Adipocyte (in vitro differentiated cells): ENCODE data around the gene ADSS1.

Experiments used
- DNase-seq: peaks from one replicate; pipeline ENCODE4 v3.0.0-alpha.2; 2015; ENCODE audit warnings: low read depth
- H3K27me3 ChIP-seq: replicated peaks from 2 replicates; pipeline ENCODE4 v1.7.0; 2013; ENCODE audit warnings: mild to moderate bottlenecking, low read length, moderate library complexity; ENCODE audit not compliant: control insufficient read depth, insufficient read depth
- H3K36me3 ChIP-seq: 2 replicates; pipeline ENCODE4 v1.7.0; 2013; ENCODE audit warnings: low read length, mild to moderate bottlenecking, moderate library complexity; ENCODE audit not compliant: control insufficient read depth, insufficient read depth, severe bottlenecking
- H3K4me1 ChIP-seq: 2 replicates; pipeline ENCODE4 v1.7.0; 2013; ENCODE audit warnings: mild to moderate bottlenecking, low read length, moderate library complexity; ENCODE audit not compliant: control insufficient read depth, insufficient read depth
- H3K4me3 ChIP-seq: 2 replicates; pipeline ENCODE4 v1.7.0; 2013; ENCODE audit warnings: mild to moderate bottlenecking, low read length, moderate library complexity
- H3K9ac ChIP-seq: 2 replicates; pipeline ENCODE4 v1.7.0; 2013; ENCODE audit warnings: mild to moderate bottlenecking, low read length, moderate library complexity
- H3K9me3 ChIP-seq: 2 replicates; pipeline ENCODE4 v1.7.0; 2013; ENCODE audit warnings: mild to moderate bottlenecking, low read length, moderate library complexity; ENCODE audit not compliant: control insufficient read depth

ADSS1 gene

DNA sequence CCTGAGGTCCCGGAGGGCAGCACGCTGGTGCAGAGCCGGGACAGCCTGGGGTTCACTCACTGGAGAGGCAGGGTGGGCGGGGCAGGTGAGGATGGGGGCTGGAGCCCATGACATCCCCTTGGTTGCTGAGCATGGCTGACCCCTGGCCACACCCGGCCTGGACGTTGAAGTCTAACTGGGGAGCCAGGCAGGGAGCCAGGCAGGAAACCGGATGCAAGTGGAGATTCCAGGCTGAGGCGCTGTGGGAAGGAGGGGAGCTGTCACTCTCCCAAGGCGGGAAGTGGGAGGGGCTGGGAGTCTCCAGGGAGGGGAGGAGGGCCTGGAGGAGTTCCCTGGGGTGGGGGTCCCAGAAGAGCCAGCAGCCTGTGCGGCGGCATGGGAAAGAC, 42.3 kb upstream of the ADSS1 start:
- no peaks in the 10 kb centered on the region for H3K9me3 ChIP-seq
- no peaks in the 10 kb centered on the region for H3K27me3 ChIP-seq
- H3K9ac ChIP-seq, result peak overlapping the region; percentile 68
- H3K4me1 ChIP-seq, result peaks cover 41% of the 10 kb centered on the region
- peak overlapping the region; percentile 71 for H3K4me3 ChIP-seq
- peak; percentile 89 for DNase-seq
- no peaks in the 10 kb centered on the region for H3K36me3 ChIP-seq

DNA sequence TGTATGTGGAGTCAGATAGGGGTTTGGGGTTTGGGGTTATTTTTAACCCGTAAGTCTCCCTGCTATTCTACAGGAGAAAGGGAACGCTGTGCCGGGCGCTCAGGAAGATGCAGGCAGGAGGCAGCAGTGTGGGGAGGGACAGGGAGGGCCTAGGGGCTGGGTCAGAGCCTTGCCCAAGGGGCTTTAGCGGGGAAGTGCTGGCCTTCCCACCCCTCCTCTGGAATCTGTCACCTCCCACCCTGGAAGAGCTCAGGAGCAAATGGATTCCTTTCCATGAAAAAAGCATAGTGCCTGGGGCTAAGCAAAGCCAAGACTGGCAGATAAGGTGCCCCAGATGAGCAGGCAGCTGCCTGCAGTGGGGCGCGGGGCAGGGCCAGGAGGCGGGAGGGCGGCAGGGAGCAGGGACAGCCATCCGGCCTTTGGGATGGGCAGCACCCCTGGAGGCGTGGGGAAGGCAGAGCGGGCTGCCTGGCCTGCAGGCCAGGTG, 41.9 kb upstream of the ADSS1 start:
- H3K27me3 ChIP-seq, result no peaks in the 10 kb centered on the region
- peak overlapping the region; percentile 71 for H3K4me3 ChIP-seq
- peaks cover 41% of the 10 kb centered on the region for H3K4me1 ChIP-seq
- H3K36me3 ChIP-seq, result no peaks in the 10 kb centered on the region
- H3K9me3 ChIP-seq, result no peaks in the 10 kb centered on the region
- H3K9ac ChIP-seq, result peak overlapping the region; percentile 68
- DNase-seq, result peak; percentile 17

DNA sequence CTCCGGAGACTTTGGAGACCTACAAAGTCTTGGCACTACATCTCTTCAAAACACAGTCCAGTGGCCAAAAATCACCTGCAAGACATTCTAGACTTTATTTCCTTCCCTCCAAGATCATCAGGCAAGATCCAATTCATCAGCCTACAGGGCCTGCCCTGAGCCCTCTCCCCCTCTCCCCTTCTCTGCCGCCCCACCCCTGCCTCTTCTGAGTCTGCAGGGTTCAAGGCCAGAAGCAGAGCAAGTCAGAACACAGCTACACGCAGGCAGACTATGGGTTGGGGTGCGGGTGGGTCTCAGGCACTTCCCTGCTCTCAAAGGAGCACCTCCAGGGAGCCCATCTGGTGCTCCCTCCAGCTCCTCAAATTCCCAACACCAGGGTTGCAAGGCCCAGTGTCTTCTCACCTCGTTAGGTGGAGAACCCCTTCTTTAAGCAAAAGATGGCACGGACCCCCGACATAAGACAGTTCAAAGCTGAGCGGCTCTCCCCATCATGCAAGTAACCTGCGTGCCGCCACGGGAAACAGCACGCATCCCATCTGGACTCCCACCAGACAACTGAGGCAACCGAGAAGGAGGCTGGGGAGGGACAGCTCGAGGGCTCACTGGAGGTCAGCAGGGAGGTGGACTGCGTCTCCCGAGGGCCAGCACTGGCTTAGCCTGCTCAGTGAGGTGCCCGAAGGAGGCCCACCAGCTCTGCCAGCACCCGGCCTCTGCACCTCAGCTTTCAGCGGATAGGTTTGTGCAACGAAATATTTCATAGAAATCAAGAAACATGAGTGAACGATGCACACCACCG, 40.2 kb upstream of the ADSS1 start:
- no peak overlapping the region for H3K4me3 ChIP-seq
- H3K4me1 ChIP-seq, result peaks cover 34% of the 10 kb centered on the region
- no peak overlapping the region for H3K9ac ChIP-seq
- no peaks in the 10 kb centered on the region for H3K27me3 ChIP-seq
- no peak for DNase-seq
- H3K9me3 ChIP-seq, result no peaks in the 10 kb centered on the region
- no peaks in the 10 kb centered on the region for H3K36me3 ChIP-seq

DNA sequence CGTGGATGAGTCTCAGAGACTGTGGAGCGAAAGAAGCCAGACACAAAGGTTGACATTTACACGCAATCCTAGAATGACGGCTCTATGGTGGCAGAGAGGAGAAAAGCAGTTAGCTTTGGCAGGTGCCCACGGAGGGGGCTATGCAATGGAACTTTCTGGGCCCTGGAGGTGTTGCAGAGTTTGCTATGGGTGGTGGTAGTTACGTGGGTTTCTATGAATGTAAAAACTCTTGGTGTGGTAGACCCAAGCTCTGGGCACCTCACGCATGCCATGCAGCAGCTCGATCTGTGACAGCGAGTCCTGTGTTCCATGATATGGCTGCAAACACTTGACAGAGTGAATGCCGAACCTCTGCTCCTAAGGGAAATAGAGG, 39.6 kb upstream of the ADSS1 start:
- H3K9me3 ChIP-seq, result no peaks in the 10 kb centered on the region
- peaks cover 37% of the 10 kb centered on the region for H3K4me1 ChIP-seq
- H3K9ac ChIP-seq, result no peak overlapping the region
- DNase-seq, result no peak
- no peak overlapping the region for H3K4me3 ChIP-seq
- H3K27me3 ChIP-seq, result no peaks in the 10 kb centered on the region
- H3K36me3 ChIP-seq, result no peaks in the 10 kb centered on the region

GRCh38 chr14:104685216-104685997, 38.6 kb upstream of the ADSS1 start:
- H3K27me3 ChIP-seq, result no peaks in the 10 kb centered on the region
- no peaks in the 10 kb centered on the region for H3K9me3 ChIP-seq
- H3K4me1 ChIP-seq, result peaks cover 33% of the 10 kb centered on the region
- no peaks in the 10 kb centered on the region for H3K36me3 ChIP-seq
- no peak overlapping the region for H3K9ac ChIP-seq
- no peak for DNase-seq
- no peak overlapping the region for H3K4me3 ChIP-seq

- no peaks in the 10 kb centered on the region for H3K27me3 ChIP-seq
- H3K4me3 ChIP-seq, result no peak overlapping the region
- H3K4me1 ChIP-seq, result peaks cover 33% of the 10 kb centered on the region
- H3K9me3 ChIP-seq, result no peaks in the 10 kb centered on the region
- H3K36me3 ChIP-seq, result no peaks in the 10 kb centered on the region
- no peak overlapping the region for H3K9ac ChIP-seq
- DNase-seq, result no peak
These were observed 37.9 kb upstream of the ADSS1 start for GRCh38 chr14:104685998-104686610.

DNA sequence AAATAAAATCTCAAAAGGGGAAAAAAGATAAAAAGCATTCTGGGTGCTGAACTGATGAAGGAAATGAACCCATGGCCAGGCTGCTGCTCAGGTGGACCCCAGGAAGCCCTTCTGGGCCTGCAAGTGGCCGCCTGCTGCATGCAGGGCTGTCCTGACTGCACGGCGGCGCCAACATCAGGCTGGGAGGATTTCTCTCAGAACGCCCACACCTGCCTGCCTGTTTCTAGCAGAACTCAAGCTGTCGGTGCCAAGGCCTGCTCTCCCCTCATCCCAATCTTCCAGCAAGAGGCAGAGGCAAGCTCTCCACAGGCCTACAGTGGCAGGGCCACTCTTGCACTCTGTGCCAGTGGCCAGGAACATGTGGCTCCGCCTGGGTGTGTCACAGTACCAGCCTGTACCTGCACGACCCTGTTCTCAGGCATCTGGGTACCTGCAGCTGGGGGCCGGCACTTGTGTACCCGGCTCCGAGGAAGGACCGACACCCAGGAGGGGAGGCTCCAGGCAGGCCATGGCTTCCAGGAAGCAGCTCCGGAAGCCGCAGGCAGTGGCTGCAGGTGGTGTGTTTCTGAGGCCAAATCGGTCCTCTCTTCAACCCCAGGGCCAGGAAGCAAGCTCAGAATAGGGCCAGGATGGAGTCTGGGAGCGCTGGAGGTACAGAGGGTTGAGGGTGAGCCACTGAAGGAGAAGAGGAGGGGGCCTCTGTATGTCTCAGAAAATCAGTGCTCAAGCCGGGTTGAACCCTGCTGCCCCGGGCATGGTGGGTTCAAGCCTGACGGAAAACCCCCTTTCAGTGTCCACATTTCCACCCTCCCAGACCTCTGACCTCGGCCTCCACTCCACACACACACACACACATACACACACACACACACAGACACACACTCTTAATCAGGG, 37.2 kb upstream of the ADSS1 start:
- no peaks in the 10 kb centered on the region for H3K27me3 ChIP-seq
- DNase-seq, result no peak
- no peak overlapping the region for H3K9ac ChIP-seq
- H3K9me3 ChIP-seq, result no peaks in the 10 kb centered on the region
- H3K36me3 ChIP-seq, result no peaks in the 10 kb centered on the region
- H3K4me1 ChIP-seq, result peaks cover 33% of the 10 kb centered on the region
- no peak overlapping the region for H3K4me3 ChIP-seq

GRCh38 chr14:104687601-104688504, 36.2 kb upstream of the ADSS1 start:
- peak; percentile 25 for DNase-seq
- H3K4me3 ChIP-seq, result no peak overlapping the region

DNA sequence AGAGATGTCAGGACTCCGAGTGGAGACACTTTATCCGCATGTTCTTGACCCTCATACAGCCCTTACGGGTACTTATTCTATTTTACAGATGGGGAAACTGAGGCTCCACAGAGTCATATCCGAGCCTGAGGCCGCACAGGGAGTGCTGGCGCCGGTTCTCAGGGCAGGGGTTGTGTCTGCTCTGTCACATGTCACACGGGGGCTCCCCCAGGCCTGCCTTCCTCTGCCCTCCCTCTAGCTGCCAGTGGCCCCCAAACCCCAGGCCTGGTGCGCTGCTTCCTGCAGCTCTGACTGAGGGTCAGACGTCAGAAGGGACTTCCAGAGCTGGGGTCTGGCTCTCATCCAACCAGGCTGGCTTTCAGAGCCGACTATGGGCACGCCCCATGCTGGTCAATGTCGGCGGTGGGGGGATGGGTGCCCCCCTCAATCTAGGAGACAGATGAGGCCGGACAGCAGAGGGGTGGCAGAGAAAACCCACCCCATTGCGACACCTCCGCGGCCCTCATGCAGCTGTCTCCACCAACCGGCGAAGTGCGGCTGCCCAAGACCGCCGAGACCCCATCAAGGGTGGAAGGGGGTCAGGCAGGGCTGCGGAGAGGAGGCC, 35.4 kb upstream of the ADSS1 start:
- Histone ChIP-seq H3K9ac (peak overlapping the region; percentile 53), H3K27me3 (no peaks in the 10 kb centered on the region), H3K4me3 (peak overlapping the region; percentile 69), H3K36me3 (peaks cover 8% of the 10 kb centered on the region), H3K4me1 (peaks cover 36% of the 10 kb centered on the region), H3K9me3 (no peaks in the 10 kb centered on the region)
- DNase-seq, result no peak

More at GRCh38 chr14:104687601-104688504, 36.2 kb upstream of the ADSS1 start:
- peaks cover 7% of the 10 kb centered on the region for H3K36me3 ChIP-seq
- H3K4me1 ChIP-seq, result peaks cover 35% of the 10 kb centered on the region
- H3K9me3 ChIP-seq, result no peaks in the 10 kb centered on the region
- no peak overlapping the region for H3K9ac ChIP-seq
- no peaks in the 10 kb centered on the region for H3K27me3 ChIP-seq
